ENCODE data around the gene ELN. TPM values are rescaled to one million over a fixed set of nuclear protein-coding genes. Genes with fewer than 3 reads are reported as not detected.

The ELN gene
- total RNA-seq, 1 experiment from 2014 or later: 0.37 TPM

DNA sequence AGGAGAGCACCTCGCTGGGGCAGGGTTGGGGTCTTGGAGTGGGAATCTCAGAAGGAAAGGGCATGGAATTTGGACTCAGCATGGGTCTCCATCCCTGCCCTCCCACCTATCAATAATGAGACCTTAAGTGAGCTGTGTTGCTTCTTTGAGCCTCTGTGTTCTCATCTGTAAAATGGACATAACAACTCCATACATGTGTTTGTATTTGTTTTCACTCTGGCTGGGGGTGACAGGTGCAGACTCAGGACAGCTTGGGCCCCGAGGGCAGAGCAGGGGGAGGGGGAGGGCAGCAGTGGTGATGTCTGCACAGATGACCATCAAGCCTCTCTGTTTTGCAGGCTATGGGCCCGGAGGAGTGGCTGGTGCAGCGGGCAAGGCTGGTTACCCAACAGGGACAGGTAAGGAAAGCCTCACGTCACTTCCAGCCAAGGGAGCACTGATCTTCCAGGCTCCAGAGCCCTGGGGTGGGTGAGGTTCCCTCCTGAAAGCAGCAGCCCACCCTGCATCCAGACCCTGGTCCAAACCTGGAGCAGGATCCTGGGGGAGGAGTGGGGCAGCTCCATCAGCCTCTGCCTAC is 19.9 kb downstream of the ELN start:
- Histone ChIP-seq H2BK120ac (ENCODE audit: low read depth, low read length, poor library complexity, severe bottlenecking) (no peak overlapping the region), H2AK5ac (ENCODE audit: insufficient read length, low read length) (no peak overlapping the region), H2AFZ (ENCODE audit: low read length) (no peak overlapping the region), H3K27me3 (ENCODE audit: insufficient read depth, low read length) (no peaks in the 10 kb centered on the region), H2BK20ac (ENCODE audit: low read depth, low read length, poor library complexity, severe bottlenecking) (no peak overlapping the region), H4K8ac (replicated peaks; ENCODE audit: insufficient read length, low read depth, low read length) (no peak overlapping the region), H3K23me2 (ENCODE audit: insufficient read length, low read depth, low read length, poor library complexity, severe bottlenecking) (no peaks in the 10 kb centered on the region), H4K5ac (ENCODE audit: insufficient read length, low read depth, low read length) (no peak overlapping the region), H3K56ac (ENCODE audit: insufficient read length, low read depth, low read length) (no peak overlapping the region), H3K4ac (ENCODE audit: low read depth, low read length) (no peak overlapping the region), H2BK12ac (ENCODE audit: insufficient read length, low read depth, low read length) (no peak overlapping the region), H3K23ac (ENCODE audit: insufficient read length, low read depth, low read length) (no peak overlapping the region), H3K9ac (ENCODE audit: extremely low read depth, insufficient read length, low read length) (no peak overlapping the region), H3T11ph (ENCODE audit: low read length) (no peak overlapping the region), H3K4me1 (ENCODE audit: insufficient read depth, low read length) (peaks cover 1% of the 10 kb centered on the region; the same call in 1 of the 2 replicates), H4K20me1 (ENCODE audit: control insufficient read depth, insufficient read depth, insufficient read length) (no peaks in the 10 kb centered on the region), H4K91ac (ENCODE audit: insufficient read length, low read depth, low read length) (no peak overlapping the region), H3K9me3 (ENCODE audit: control insufficient read depth, low read depth, low read length) (no peaks in the 10 kb centered on the region), H3K4me2 (ENCODE audit: insufficient read depth, insufficient read length, low read length) (no peak overlapping the region), H2BK15ac (ENCODE audit: low read depth, low read length) (no peak overlapping the region), H3K79me1 (ENCODE audit: insufficient read depth, low read depth, low read length, poor library complexity, severe bottlenecking) (no peaks in the 10 kb centered on the region), H3K14ac (ENCODE audit: insufficient read depth, low read length) (no peak overlapping the region), H3K79me2 (ENCODE audit: insufficient read depth, low read length) (no peaks in the 10 kb centered on the region), H2BK5ac (ENCODE audit: insufficient read length, low read length) (no peak overlapping the region), H3K27ac (ENCODE audit: insufficient read length, low read depth, low read length) (no peak overlapping the region), H3K18ac (ENCODE audit: insufficient read length, low read depth, low read length) (no peak overlapping the region)
- Mint-ChIP-seq H3K27me3 (ENCODE audit: low read depth) (peaks cover 2% of the 10 kb centered on the region; the same call in 1 of the 2 replicates), H3K4me1 (peaks cover 29 to 33% of the 10 kb centered on the region in 2 experiments), H3K36me3 (ENCODE audit: insufficient read depth in 1 of 3, low read depth in 3 of 3) (no peaks in the 10 kb centered on the region), H3K27ac (peak overlapping the region in 1 of 3 experiments; percentile 45; a peak in 1 of 7 replicates), H3K4me3 (no peak overlapping the region), H3K9me3 (no peaks in the 10 kb centered on the region)
- no CpG with 5 or more reads among the region's 5 CpGs for WGBS (ENCODE audit: extremely low coverage, insufficient read length, low lambda C conversion rate)
- DNase-seq: no peak
- TF ChIP-seq, protein P1, sequence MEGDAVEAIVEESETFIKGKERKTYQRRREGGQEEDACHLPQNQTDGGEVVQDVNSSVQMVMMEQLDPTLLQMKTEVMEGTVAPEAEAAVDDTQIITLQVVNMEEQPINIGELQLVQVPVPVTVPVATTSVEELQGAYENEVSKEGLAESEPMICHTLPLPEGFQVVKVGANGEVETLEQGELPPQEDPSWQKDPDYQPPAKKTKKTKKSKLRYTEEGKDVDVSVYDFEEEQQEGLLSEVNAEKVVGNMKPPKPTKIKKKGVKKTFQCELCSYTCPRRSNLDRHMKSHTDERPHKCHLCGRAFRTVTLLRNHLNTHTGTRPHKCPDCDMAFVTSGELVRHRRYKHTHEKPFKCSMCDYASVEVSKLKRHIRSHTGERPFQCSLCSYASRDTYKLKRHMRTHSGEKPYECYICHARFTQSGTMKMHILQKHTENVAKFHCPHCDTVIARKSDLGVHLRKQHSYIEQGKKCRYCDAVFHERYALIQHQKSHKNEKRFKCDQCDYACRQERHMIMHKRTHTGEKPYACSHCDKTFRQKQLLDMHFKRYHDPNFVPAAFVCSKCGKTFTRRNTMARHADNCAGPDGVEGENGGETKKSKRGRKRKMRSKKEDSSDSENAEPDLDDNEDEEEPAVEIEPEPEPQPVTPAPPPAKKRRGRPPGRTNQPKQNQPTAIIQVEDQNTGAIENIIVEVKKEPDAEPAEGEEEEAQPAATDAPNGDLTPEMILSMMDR (conservative IDR thresholded peaks at IDR 0.05): no peak
